BE2C (cell line): ENCODE measurements around the gene CCL7.

Experiments
- DNase-seq: peaks from one replicate; pipeline ENCODE4 v3.0.0-alpha.2; 2020
- H3K27me3 ChIP-seq: fragments of 250-450 bp; sonication (Bioruptor Pico); 2 replicates; pipeline ENCODE4 v1.5.1; 2020; ENCODE audit warnings: mild to moderate bottlenecking
- H3K36me3 ChIP-seq: fragments of 250-450 bp; sonication (Bioruptor Pico); 2 replicates; pipeline ENCODE4 v1.5.1; 2020; ENCODE audit warnings: mild to moderate bottlenecking
- H3K4me1 ChIP-seq: fragments of 250-450 bp; sonication (Bioruptor Pico); 2 replicates; pipeline ENCODE4 v1.5.1; 2020
- H3K4me3 ChIP-seq: 2 replicates; pipeline ENCODE4 v1.5.1; 2011; ENCODE audit warnings: low read depth, low read length
- H3K9me3 ChIP-seq: fragments of 250-450 bp; sonication (Bioruptor Pico); 2 replicates; pipeline ENCODE4 v1.5.1; 2020
- CTCF ChIP-seq: IDR thresholded peaks from 2 replicates; pipeline ENCODE4 v1.5.1; 2012; ENCODE audit warnings: mild to moderate bottlenecking, low read depth, low read length

CCL7 gene

GRCh38 chr17:34276826-34277225, 6.8 kb downstream of the CCL7 start:
- Histone ChIP-seq H3K36me3 (no peaks in the 10 kb centered on the region), H3K4me1 (no peaks in the 10 kb centered on the region), H3K9me3 (no peaks in the 10 kb centered on the region), H3K27me3 (no peaks in the 10 kb centered on the region; the same call in 1 of the 2 replicates), H3K4me3 (no peak overlapping the region)
- DNase-seq, result no peak
- TF ChIP-seq CTCF, result no peak

DNA sequence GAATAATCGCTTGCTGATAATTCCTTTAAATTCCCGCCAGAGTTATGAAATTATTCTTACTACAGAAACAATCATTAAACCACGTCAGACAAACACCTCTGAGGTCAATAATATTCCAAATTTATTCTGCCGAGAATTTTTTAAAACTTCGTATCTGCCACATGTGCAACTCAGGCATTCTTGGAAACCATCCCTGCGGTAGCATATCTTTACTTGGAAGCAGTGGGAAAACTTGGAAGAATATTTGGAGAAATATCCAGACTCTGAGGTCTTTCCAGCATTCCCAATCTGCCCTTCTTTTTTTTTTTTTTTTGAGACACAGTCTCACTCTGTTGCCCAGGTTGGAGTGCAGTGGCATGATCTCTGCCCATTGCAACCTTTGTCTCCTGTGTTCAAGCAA, 13.6 kb downstream of the CCL7 start:
- H3K9me3 ChIP-seq, result no peaks in the 10 kb centered on the region
- H3K4me1 ChIP-seq, result no peaks in the 10 kb centered on the region
- H3K36me3 ChIP-seq, result no peaks in the 10 kb centered on the region
- no peak overlapping the region for H3K4me3 ChIP-seq
- peaks cover 5% of the 10 kb centered on the region; the same call in 1 of the 2 replicates for H3K27me3 ChIP-seq
- DNase-seq, result no peak
- TF ChIP-seq CTCF, result no peak

DNA sequence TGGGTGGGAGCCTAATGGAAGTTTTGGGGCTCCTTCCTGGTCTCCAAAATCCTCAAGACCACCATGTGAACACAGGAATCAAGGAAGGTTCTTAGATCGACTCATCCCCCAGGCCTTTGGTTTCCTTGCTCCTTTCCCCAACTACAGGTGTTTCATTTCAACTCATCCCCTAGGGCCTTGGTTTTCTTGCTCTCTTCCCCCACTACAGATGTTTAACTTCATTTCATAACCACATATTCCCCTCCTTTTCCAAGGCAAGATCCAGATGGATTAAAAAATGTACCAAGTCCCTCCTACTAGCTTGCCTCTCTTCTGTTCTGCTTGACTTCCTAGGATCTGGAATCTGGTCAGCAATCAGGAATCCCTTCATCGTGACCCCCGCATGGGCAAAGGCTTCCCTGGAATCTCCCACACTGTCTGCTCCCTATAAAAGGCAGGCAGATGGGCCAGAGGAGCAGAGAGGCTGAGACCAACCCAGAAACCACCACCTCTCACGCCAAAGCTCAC, 15.3 kb downstream of the CCL7 start, which contains the start of gene CCL11:
TSS of gene CCL11 (plus strand) at position 457 of the 507 bp plus-strand sequence. CDS start 67 bp downstream, outside the sequence.
- no peaks in the 10 kb centered on the region for H3K4me1 ChIP-seq
- TF ChIP-seq CTCF, result no peak
- H3K4me3 ChIP-seq, result no peak within 1 kb of the TSS
- peaks cover 5% of the 10 kb centered on the region; the same call in 1 of the 2 replicates for H3K27me3 ChIP-seq
- H3K36me3 ChIP-seq, result no peaks in the 10 kb centered on the region
- no peak for DNase-seq
- no peaks in the 10 kb centered on the region for H3K9me3 ChIP-seq

GRCh38 chr17:34287875-34288274, 17.9 kb downstream of the CCL7 start:
- no peak for DNase-seq
- H3K4me1 ChIP-seq, result no peaks in the 10 kb centered on the region
- H3K9me3 ChIP-seq, result no peaks in the 10 kb centered on the region
- no peak overlapping the region for H3K4me3 ChIP-seq
- no peak for TF ChIP-seq CTCF
- no peaks in the 10 kb centered on the region for H3K36me3 ChIP-seq
- H3K27me3 ChIP-seq, result peaks cover 5% of the 10 kb centered on the region; the same call in 1 of the 2 replicates

DNA sequence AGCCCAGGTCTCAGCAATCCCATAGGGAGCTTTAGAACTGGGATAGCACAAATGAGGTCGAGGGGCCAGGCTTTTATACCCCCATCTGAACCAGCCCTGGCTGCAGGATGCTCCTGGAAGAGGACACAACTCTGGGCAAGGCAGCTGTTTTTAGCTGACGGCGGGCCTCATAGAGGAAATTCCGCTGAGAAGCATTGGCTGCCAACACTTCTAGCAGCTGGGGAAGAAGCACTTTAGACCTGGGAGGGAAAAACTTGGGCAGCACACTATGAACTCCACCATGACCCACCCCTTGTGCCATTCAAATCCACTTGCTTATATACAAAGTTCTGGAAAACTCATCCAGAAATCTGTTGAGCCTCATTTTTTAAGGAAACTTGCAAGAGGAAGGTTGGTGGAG, 20.6 kb downstream of the CCL7 start:
- no peaks in the 10 kb centered on the region for H3K9me3 ChIP-seq
- TF ChIP-seq CTCF, result no peak
- no peaks in the 10 kb centered on the region for H3K36me3 ChIP-seq
- H3K4me1 ChIP-seq, result no peaks in the 10 kb centered on the region
- H3K4me3 ChIP-seq, result no peak overlapping the region
- DNase-seq, result no peak
- no peaks in the 10 kb centered on the region for H3K27me3 ChIP-seq

GRCh38 chr17:34291721-34292348, 21.8 kb downstream of the CCL7 start:
- no peaks in the 10 kb centered on the region for H3K4me1 ChIP-seq
- H3K4me3 ChIP-seq, result no peak overlapping the region
- H3K36me3 ChIP-seq, result no peaks in the 10 kb centered on the region
- no peak for TF ChIP-seq CTCF
- H3K27me3 ChIP-seq, result no peaks in the 10 kb centered on the region
- no peak for DNase-seq
- H3K9me3 ChIP-seq, result no peaks in the 10 kb centered on the region
